D341Med (cell line): Measurements from ENCODE around the gene KCNG2.
A peak's percentile ranks its signal among the peaks of the same experiment; 100 is the strongest.

ENCODE experiments used
- DNase-seq: peaks from one replicate; pipeline ENCODE4 v3.0.0; 2012; ENCODE audit warnings: low spot score

KCNG2 gene

GRCh38 chr18:79887181-79888000 is 89.7 kb downstream of the KCNG2 start:
- no peak for DNase-seq

DNA sequence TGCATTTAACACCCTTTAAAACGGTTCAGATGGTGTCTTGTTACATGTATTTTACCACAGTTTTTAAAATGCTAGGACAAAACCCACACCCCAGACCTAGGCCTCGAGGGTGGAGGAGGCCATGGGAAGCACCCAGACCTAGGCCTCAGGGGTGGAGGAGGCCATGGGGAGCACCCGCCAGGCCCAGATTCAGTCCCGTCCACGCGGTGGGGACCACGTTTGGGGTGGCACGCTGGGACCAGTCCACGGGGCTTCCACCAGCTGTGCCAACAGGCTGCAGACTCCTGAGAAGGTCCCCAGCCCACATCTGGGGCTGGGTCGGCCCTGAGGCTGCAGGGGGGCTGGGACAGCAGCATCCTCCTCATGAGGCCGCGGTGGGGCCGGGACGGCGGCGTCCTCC is 90.3 kb downstream of the KCNG2 start:
- DNase-seq: no peak

GRCh38 chr18:79889569-79889968 is 91.8 kb downstream of the KCNG2 start:
- DNase-seq: no peak

DNA sequence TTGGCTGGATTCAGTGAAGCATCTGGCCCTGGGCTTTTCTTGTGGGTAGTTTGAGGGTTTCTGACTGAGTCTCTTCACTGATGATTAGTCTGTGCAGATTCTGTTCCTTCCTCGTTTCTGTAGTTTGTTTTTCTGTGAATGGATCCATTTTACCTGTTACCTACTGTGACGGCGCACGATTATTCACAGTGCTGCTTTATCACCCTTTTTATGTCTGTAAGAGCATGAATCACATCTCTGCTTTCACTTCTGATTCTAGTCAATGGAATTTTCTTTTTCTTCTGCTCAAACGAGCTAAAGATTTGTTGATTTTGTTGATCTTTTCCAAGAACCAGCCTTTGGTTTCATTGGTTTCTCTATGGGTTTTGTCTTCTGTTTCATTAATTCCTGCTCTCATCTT is 92.9 kb downstream of the KCNG2 start:
- no peak for DNase-seq

DNA sequence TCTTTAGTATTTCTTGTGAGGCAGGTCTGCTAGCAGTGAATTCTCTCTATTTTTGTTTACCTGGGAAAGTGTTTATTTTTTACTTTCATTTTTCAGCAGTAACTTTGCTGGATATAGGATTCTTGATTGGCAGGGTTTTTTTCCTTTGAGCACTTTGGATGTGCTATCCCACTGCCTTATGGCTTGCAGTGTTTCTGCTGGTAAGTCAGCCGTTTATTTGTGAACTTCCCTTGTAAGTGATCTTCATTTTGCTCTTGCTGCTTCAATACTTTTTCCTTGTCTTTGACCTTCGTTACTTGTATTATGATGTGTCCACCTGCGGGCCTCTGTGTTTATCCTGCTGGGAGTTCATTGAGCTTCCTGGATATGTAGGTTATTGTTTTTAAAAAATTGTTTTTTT is 99.0 kb downstream of the KCNG2 start:
- no peak for DNase-seq

DNA sequence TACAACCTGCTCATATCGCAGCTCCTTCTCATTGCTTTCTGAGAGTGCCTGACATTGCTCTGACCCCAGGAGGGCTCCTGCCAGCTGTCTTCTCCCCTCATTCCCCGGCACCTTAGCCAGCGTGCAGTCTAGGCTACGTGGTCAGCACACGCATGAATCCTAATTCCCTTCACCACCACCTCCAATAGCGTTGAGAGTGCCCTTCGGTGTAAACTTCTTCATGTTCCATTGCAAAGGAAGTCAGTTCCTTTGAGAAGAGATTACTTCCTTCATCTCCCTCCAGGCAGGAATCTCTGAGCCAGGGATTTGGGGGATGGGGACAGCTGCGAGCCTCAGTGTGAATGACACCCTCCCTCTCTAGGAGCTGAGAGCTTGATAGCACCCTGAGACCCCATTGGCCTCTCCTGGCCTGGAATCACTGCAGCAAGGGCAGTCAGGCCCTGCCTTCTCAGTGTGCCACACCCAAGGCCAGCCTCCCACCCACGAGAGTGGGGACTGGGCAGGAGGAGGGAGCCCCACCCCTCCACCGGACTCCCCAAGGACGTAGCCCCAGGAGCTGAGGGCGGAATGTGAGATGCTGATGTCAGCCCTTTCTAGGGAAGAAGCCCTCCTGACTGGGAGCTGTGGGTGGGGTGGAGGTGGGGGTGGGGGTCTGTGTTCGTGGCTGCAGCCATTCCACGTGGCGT is 100.3 kb downstream of the KCNG2 start:
- no peak for DNase-seq

GRCh38 chr18:79898952-79899608 is 101.3 kb downstream of the KCNG2 start:
- peak; percentile 50 for DNase-seq

GRCh38 chr18:79899609-79900445 is 102.1 kb downstream of the KCNG2 start:
- no peak for DNase-seq

DNA sequence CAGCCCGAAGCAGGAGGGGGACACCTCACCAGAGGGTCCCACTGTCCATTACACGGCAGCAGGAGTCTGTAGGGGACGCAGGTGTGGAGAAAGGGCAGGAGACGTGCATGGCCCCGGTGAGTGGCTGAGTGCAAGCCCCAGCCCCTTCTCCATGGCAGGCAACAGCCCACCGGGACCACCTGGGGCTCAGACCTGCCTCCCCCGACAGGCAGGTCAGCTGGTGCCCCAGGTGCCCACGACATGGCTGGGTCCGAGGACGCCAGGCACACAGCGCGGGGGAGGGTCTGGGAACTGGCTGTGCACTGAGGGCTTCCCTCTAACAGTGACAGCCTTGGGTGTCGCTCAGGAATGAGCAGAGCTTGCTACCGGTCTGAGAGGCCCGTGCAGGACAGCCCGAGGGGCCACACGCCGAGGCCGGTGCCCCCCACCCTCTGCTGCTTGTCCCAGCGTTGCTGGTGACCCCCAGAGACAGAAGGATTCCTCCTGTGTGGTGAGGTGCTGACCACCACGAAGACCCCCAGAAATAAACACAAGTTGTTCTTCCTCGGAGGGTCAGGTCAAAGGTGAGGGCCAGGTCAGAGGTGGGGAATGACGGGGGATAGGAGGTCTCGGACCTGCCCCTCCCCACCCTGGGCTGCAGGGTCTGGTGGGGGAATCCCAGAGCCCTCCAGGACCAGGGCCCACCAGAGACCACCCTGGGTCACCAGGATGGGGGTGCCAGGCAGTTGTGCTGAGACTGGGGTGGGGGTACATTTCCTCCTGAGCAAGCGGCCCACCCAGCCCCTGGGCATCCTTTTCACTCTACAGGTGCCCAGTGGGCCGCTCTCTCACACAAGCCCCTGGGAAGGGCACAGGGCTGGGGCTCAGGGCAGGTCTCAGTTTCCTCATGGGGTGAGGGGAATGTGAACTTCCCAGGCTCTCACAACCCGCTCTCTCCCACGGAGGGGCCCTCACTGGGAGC is 103.2 kb downstream of the KCNG2 start:
- DNase-seq: peak; percentile 43

DNA sequence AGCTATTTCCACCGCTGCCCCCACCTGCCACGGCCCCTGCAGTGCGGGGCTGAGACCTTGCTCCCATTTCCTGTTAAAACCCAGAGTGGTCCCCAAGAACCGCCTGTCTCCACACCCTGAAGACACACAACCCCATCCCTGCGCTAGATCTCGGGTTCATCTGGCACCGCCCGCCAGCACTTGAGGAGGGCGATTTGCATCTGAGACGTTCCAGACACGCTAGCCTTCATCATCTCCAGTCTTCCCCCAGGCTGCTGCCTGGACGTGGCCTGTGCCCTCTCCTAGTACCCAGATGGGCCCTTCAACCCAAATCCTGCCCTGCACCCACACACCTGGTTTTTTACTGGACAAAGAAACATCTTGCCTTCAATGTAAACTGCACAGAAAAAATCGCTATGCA is 103.9 kb downstream of the KCNG2 start:
- DNase-seq: no peak

- no peak for DNase-seq
These were observed 104.3 kb downstream of the KCNG2 start for GRCh38 chr18:79902075-79902474.

DNA sequence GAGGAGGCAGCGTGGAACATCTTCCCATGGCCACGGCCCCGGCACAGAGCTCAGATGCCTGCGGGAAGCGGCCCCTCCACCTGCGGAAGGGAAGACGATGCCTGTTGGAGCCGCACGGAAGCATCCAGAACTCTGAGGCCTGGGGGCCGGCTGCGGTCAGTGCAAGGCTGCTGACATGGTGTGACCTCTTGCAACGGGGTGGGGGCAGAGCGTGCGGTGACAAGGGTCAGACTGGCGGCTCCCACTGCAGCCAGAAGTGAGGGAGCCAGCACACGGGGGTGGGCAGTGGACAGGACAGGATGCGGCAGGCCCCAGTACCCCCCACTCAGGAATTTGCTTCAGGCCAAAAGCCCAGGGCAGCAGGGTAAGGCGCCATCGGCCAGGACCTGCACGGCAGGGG is 104.9 kb downstream of the KCNG2 start:
- no peak for DNase-seq

GRCh38 chr18:79903071-79903635 is 105.4 kb downstream of the KCNG2 start:
- DNase-seq: no peak

DNA sequence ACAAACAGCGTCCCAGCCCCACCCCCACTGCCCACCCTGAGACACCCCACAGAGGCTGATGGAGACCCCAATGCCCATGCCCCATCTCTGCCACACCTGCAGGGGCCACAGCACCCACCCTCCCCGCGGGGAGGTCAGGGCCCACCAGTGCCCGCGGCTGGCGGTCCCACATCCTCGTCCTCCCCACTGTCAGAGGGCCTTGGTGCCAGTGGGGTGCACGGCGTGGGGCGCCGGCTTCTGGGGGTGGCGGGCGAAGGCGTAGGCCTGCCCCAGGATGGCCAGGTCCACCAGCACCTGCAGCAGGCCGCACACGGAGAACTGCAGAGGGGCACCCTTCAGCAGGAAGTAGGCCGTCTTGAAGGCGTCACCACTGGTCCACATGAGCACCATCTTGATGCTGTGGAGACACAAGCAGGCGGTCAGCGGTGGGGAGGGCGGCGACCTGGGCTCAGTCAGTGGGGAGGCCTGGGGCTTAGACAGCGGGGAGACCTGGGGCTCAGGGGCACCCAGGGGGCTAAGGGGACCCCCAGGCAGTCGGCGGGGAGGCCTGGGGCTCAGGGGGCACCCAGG is 106.1 kb downstream of the KCNG2 start:
- peak; percentile 38 for DNase-seq

DNA sequence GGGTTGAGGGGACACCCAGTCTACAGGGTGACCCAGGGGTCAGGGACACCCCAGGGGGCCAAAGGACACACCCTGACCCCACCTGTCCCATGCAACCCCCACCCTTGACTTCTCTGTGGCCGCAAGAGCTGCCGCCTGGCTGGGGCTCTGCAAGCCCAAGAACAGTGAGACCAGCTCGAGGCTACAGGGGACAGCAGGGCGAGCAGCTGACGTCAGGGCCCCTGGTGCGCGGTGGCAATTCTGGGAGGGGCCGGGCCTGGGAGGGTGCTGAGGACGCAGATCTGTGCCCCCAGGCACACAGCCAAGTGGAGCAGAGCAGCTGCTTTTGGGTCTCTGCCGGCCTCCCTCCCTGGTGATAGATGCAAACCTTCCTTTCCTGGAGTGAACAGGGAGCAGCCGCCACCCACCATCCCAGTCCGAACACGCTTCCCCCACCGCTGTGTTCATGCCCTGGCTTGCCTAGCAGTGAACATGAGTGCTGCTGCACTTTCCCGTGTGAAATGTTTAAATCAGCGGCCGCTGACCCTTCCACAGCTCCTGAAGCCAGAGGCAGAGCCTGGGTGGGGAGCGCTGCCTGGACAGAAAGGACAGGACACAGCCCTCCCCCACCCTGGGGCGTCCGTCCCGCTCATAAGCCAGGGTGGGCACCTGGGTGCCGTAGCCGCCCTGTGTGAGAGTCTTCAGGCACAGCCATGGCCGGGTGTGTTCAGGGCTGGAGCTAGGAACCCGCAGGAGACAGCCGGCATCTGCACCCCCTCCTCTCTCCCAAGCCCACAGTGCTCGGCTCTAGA is 106.8 kb downstream of the KCNG2 start:
- DNase-seq: no peak

DNA sequence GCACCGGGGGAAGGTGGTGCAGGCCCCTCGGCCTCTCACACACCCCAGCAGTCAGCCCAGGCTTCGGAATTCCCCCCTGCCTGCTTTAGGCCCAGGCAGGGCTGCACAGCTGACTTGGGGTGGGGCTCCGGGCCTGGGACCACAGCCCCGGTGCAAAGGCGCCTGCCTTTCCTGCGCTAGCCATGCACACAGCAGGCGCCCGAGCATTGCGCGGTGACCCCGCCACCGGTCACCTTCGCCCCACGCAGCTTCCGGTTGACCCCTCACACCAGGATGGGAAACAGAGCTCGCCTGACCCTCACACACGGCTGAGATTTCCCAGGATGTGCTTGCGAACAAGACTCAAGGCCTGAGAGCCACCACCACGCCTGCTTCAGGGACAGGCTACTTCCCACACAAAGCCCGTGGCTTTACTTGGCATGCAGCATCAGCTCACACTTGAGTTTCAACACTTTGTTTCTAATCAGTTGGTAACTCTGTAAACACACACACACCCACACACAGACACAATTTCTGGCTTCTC is 107.7 kb downstream of the KCNG2 start:
- DNase-seq: peak; percentile 39

DNA sequence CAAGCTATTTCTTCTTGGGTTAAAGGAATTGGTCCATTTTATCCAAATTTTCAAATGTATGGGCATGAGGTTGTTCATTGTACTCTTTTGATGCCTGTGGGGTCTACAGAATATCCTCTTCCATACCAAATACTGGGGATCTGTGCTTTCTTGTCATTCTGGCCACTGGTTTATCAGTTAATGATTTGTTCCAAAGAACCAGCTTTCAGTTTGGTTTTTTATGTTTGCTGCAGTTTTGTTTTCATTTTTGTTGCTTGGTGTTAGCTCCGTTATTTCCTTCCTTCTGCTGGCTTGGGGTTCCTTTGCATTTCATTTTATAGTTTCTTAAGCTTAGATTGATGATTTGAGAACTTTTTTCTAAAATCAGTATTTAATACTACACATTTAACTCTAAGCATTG is 108.3 kb downstream of the KCNG2 start:
- DNase-seq: no peak

- no peak for DNase-seq
These were observed 109.0 kb downstream of the KCNG2 start for GRCh38 chr18:79906706-79907105.
